H1 (cell line): ENCODE data around the gene CANT1. TPM values are rescaled to one million over a fixed set of nuclear protein-coding genes. Genes with fewer than 3 reads are reported as not detected.

Source experiments
- CTCF ChIA-PET: fragments of 300-600 bp; sonication (Branson Sonifier 250); formaldehyde crosslinking; loops from one replicate; lab custom pipeline; 2021; ENCODE audit not compliant: partially characterized antibody; lab: Charles Lee
- POLR2A ChIA-PET: fragments of 300-600 bp; sonication (Branson Sonifier 250); formaldehyde crosslinking; loops from one replicate; lab custom pipeline; 2021; ENCODE audit warnings: inconsistent platforms; ENCODE audit not compliant: partially characterized antibody; lab: Charles Lee
- DNase-seq, 2 experiments: peaks; one replicate each; pipeline versions ENCODE4 v3.0.0 to v3.0.0-alpha.2; 2010 to 2022; ENCODE audit warnings: low spot score in 2 of 2, low read depth in 1 of 2, mixed read lengths in 1 of 2
- FAIRE-seq: peaks from 2 replicates; lab custom pipeline; 2011; peaks lifted over from hg19 to GRCh38; lab: Jason Lieb, UNC
- H2AFZ ChIP-seq: 2 replicates; pipeline ENCODE4 v1.8.1; 2012; ENCODE audit warnings: low read length, inconsistent platforms
- H2AK5ac ChIP-seq: 2 replicates; pipeline ENCODE4 v1.6.1; 2013; ENCODE audit warnings: low read depth, low read length
- H2BK120ac ChIP-seq: replicated peaks from 2 replicates; pipeline ENCODE3; 2013; ENCODE audit warnings: low read depth, low read length, inconsistent platforms
- H2BK12ac ChIP-seq: 2 replicates; pipeline ENCODE4 v1.6.1; 2013; ENCODE audit warnings: low read depth, low read length
- H2BK15ac ChIP-seq: 2 replicates; pipeline ENCODE4 v1.6.1; 2013; ENCODE audit warnings: low read length
- H2BK20ac ChIP-seq: 2 replicates; pipeline ENCODE4 v1.6.1; 2013; ENCODE audit warnings: low read length
- H2BK5ac ChIP-seq: 2 replicates; pipeline ENCODE4 v1.6.1; 2013; ENCODE audit warnings: low read depth, low read length
- H3K14ac ChIP-seq: 2 replicates; pipeline ENCODE4 v1.6.1; 2013; ENCODE audit warnings: inconsistent platforms; ENCODE audit not compliant: insufficient read length
- H3K18ac ChIP-seq: 2 replicates; pipeline ENCODE4 v1.6.1; 2013; ENCODE audit warnings: low read length; ENCODE audit errors: extremely low read depth
- H3K23ac ChIP-seq: 2 replicates; pipeline ENCODE4 v1.6.1; 2013; ENCODE audit warnings: inconsistent platforms; ENCODE audit not compliant: insufficient read length
- H3K23me2 ChIP-seq: 2 replicates; pipeline ENCODE4 v1.6.1; 2013; ENCODE audit warnings: low read depth, low read length
- H3K27ac ChIP-seq: 2 replicates; pipeline ENCODE4 v1.6.1; 2011; ENCODE audit warnings: low read depth, low read length, inconsistent platforms
- H3K27me3 ChIP-seq, 4 experiments: replicated peaks in 1 of 4; 1 replicate in 1 of 4; 2 replicates in 3 of 4; pipeline versions ENCODE4 v1.6.1 to v1.8.1; 2011 to 2013; ENCODE audit warnings: low read length in 3 of 4, mild to moderate bottlenecking in 3 of 4, inconsistent platforms in 2 of 4, mixed read lengths in 2 of 4, moderate library complexity in 1 of 4; ENCODE audit not compliant: control insufficient read depth in 3 of 4, insufficient read depth in 3 of 4; ENCODE audit errors: extremely low read depth in 1 of 4
- H3K36me3 ChIP-seq, 4 experiments: 2 replicates each; pipeline versions ENCODE4 v1.6.1 to v1.8.1; 2011 to 2013; ENCODE audit warnings: mild to moderate bottlenecking in 4 of 4, low read length in 3 of 4, moderate library complexity in 2 of 4, control low read depth in 1 of 4, inconsistent platforms in 1 of 4; ENCODE audit not compliant: insufficient read depth in 4 of 4, control insufficient read depth in 2 of 4
- H3K4ac ChIP-seq: replicated peaks from 2 replicates; pipeline ENCODE3; 2013; ENCODE audit warnings: low read length, low read depth, mixed read lengths, inconsistent platforms; ENCODE audit not compliant: insufficient read length
- H3K4me1 ChIP-seq, 4 experiments: replicated peaks in 1 of 4; 1 replicate in 1 of 4; 2 replicates in 3 of 4; pipeline versions ENCODE4 v1.6.1 to v1.8.1; 2011 to 2013; ENCODE audit warnings: low read length in 3 of 4, inconsistent platforms in 2 of 4, mixed read lengths in 1 of 4; ENCODE audit not compliant: insufficient read depth in 4 of 4, control insufficient read depth in 3 of 4
- H3K4me2 ChIP-seq, 2 experiments: 2 replicates each; pipeline versions ENCODE4 v1.6.1 to v1.8.1; 2011 to 2013; ENCODE audit warnings: low read depth in 2 of 2, low read length in 2 of 2, control low read depth in 1 of 2, inconsistent platforms in 1 of 2, mild to moderate bottlenecking in 1 of 2; ENCODE audit not compliant: insufficient read depth in 1 of 2
- H3K4me3 ChIP-seq, 4 experiments: fragments of 200-600, 300-600 bp in 1 of 4; sonication (generic), shearing (Covaris generic), sonication (Bioruptor Twin) in 1 of 4; 2 replicates each; pipeline versions ENCODE4 v1.5.1 to v1.8.1; 2011 to 2016; ENCODE audit warnings: low read length in 4 of 4, low read depth in 3 of 4, control low read depth in 2 of 4, inconsistent platforms in 2 of 4, mild to moderate bottlenecking in 2 of 4, mixed read lengths in 1 of 4, moderate library complexity in 1 of 4; ENCODE audit not compliant: insufficient read depth in 2 of 4; ENCODE audit errors: extremely low read depth in 1 of 4
- H3K56ac ChIP-seq: replicated peaks from 2 replicates; pipeline ENCODE3; 2013; ENCODE audit warnings: low read depth, mild to moderate bottlenecking, mixed read lengths, low read length, inconsistent platforms; ENCODE audit not compliant: insufficient read length
- H3K79me1 ChIP-seq: 2 replicates; pipeline ENCODE4 v1.6.1; 2013; ENCODE audit warnings: low read depth, low read length, control low read depth
- H3K79me2 ChIP-seq, 2 experiments: 2 replicates each; pipeline versions ENCODE4 v1.6.1 to v1.8.1; 2012 to 2013; ENCODE audit warnings: low read length in 2 of 2, mild to moderate bottlenecking in 2 of 2, inconsistent platforms in 1 of 2; ENCODE audit not compliant: insufficient read depth in 2 of 2, control insufficient read depth in 1 of 2
- H3K9ac ChIP-seq, 4 experiments: replicated peaks in 1 of 4; 1 replicate in 1 of 4; 2 replicates in 3 of 4; pipeline versions ENCODE4 v1.6.1 to v1.8.1; 2011 to 2013; ENCODE audit warnings: low read depth in 3 of 4, low read length in 3 of 4, control low read depth in 2 of 4, mild to moderate bottlenecking in 2 of 4, moderate library complexity in 2 of 4, inconsistent platforms in 1 of 4; ENCODE audit errors: extremely low read depth in 1 of 4
- H3K9me3 ChIP-seq, 2 experiments: 2 replicates each; pipeline versions ENCODE4 v1.6.1 to v1.8.1; 2012 to 2013; ENCODE audit warnings: mild to moderate bottlenecking in 2 of 2, moderate library complexity in 2 of 2, control low read depth in 1 of 2, inconsistent platforms in 1 of 2, low read depth in 1 of 2, low read length in 1 of 2, mixed read lengths in 1 of 2; ENCODE audit not compliant: insufficient read depth in 2 of 2
- H4K20me1 ChIP-seq, 2 experiments: replicated peaks in 1 of 2; 2 replicates each; pipeline versions ENCODE3 to v1.8.1; 2011 to 2013; ENCODE audit warnings: inconsistent platforms in 2 of 2, low read length in 2 of 2, mild to moderate bottlenecking in 1 of 2; ENCODE audit not compliant: insufficient read depth in 2 of 2, control insufficient read depth in 1 of 2
- H4K5ac ChIP-seq: 2 replicates; pipeline ENCODE4 v1.6.1; 2013; ENCODE audit warnings: low read length, low read depth, mixed read lengths, inconsistent platforms; ENCODE audit not compliant: insufficient read length
- H4K8ac ChIP-seq: 2 replicates; pipeline ENCODE4 v1.8.0; 2013; ENCODE audit warnings: mild to moderate bottlenecking, moderate library complexity, low read length, inconsistent platforms; ENCODE audit not compliant: insufficient read depth; ENCODE audit errors: extremely low read depth
- H4K91ac ChIP-seq: replicated peaks from 2 replicates; pipeline ENCODE3; 2013; ENCODE audit warnings: low read length, mixed read lengths, inconsistent platforms; ENCODE audit not compliant: insufficient read length
- BACH1 ChIP-seq: IDR thresholded peaks from 2 replicates; pipeline ENCODE4 v1.6.1; 2012; ENCODE audit warnings: low read length, improper control_type of control experiment
- MAFK ChIP-seq: IDR thresholded peaks from 2 replicates; pipeline ENCODE4 v1.6.1; 2012; ENCODE audit warnings: low read depth, mild to moderate bottlenecking, improper control_type of control experiment, low read length
- RBBP5 ChIP-seq: IDR thresholded peaks from 2 replicates; pipeline ENCODE4 v1.7.1; 2012; ENCODE audit warnings: low read depth, mild to moderate bottlenecking, inconsistent platforms, low read length, moderate library complexity, borderline replicate concordance
- RNF2 ChIP-seq: fragments of 200-900, 300-1000 bp; sonication (generic); IDR thresholded peaks from 2 replicates; pipeline ENCODE4 v1.7.1; 2016; ENCODE audit warnings: borderline replicate concordance, low read depth, mild to moderate bottlenecking, antibody characterized with exemption, low read length; ENCODE audit not compliant: poor library complexity, severe bottlenecking; ENCODE audit errors: missing control alignments
- RXRA ChIP-seq: IDR thresholded peaks from 2 replicates; pipeline ENCODE4 v1.6.1; 2011; ENCODE audit warnings: low read depth, mild to moderate bottlenecking, low read length, moderate library complexity; ENCODE audit not compliant: insufficient read depth
- TCF12 ChIP-seq: IDR thresholded peaks from 2 replicates; pipeline ENCODE4 v1.6.1; 2011; ENCODE audit warnings: low read depth, mild to moderate bottlenecking, low read length
- WGBS, 2 experiments: shearing (Covaris generic) in 1 of 2; methylation state at CpG; one replicate each; pipeline versions ENCODE4 v1.1.6 to v1.1.7; 2013 to 2015; ENCODE audit warnings: low lambda C conversion rate in 2 of 2, mixed read lengths in 2 of 2, inconsistent platforms in 1 of 2, low coverage in 1 of 2, missing lambda C conversion rate in 1 of 2; ENCODE audit not compliant: insufficient replicate concordance in 2 of 2, insufficient coverage in 1 of 2, insufficient read length in 1 of 2; ENCODE audit errors: extremely low coverage in 1 of 2, missing lambda C conversion rate in 1 of 2; 5-methylcytosine and 5-hydroxymethylcytosine counted together
- polyA plus RNA-seq, 7 experiments: library from polyadenylated mRNA; depleted of rRNA in 3 of 7; stranded (reverse) in 5 of 7; unstranded in 2 of 7; fragments of >200 nt in 5 of 7; fragments of 200-250 nt in 2 of 7; gene quantifications; 1 replicate in 5 of 7; 2 replicates in 1 of 7; 4 replicates in 1 of 7; pipeline versions ENCODE4 v1.2.1 to v1.2.3, GENCODE V29; 2011 to 2013; ENCODE audit warnings: missing spikeins in 2 of 7, mixed read lengths in 2 of 7
- total RNA-seq: library from RNA; stranded (reverse); fragmentation: NEBNext Ultra II Directional; extraction: Animal tissue kit (Norgen Biotek cat#: 25700); gene quantifications from 2 replicates; pipeline ENCODE4 v1.2.1, GENCODE V29; 2021

The CANT1 gene
- total and polyA plus RNA-seq, 2 of the 8 experiments (the other 6 are each of a cell fraction or from before 2014, with no cell fraction given), result 23.0 to 32.6 TPM

DNA sequence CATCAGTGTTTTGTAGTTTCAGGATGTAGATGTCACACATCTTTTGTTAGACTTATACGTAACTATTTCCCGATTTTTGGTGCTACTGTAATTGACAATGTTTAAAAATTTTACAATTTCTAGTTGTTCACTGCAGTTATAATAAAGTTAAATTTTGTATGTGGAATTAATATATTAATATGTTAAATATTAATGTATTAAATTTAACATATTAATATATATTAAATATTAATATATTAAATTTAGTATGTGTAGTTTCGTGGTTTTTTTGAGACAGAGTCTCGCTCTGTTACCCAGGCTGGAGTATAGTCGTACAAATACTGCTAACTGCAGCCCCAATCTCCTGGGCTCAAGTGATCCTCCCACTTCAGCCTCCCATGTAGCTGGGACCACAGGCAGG lies 24.2 kb downstream of the CANT1 start:
- H4K20me1 ChIP-seq, result no peaks in the 10 kb centered on the region
- no peak overlapping the region for H3K14ac ChIP-seq
- no peaks in the 10 kb centered on the region for H3K79me1 ChIP-seq
- DNase-seq (no peak), FAIRE-seq (no peak)
- no peak overlapping the region for H4K5ac ChIP-seq
- H2AK5ac ChIP-seq, result no peak overlapping the region
- no peaks in the 10 kb centered on the region for H3K27me3 ChIP-seq
- H2BK15ac ChIP-seq, result no peak overlapping the region
- H3K36me3 ChIP-seq, result no peaks in the 10 kb centered on the region
- H3K9me3 ChIP-seq, result no peaks in the 10 kb centered on the region
- no peak overlapping the region for H3K56ac ChIP-seq
- H2BK120ac ChIP-seq, result no peak overlapping the region
- no peak overlapping the region for H3K4ac ChIP-seq
- no peak overlapping the region for H3K27ac ChIP-seq
- ChIA-PET POLR2A (interaction anchor here (0.7 kb wide), 1 partner anchor 1103 kb away, joined by 3 read pairs; no protein-coding TSS in a partner anchor), CTCF (interaction anchor here (0.6 kb wide), 1 partner anchor 10 kb away, joined by 3 read pairs; no protein-coding TSS in a partner anchor)
- H3K9ac ChIP-seq, result no peak overlapping the region
- no peak overlapping the region for H4K8ac ChIP-seq
- no peak overlapping the region for H3K23ac ChIP-seq
- no peak overlapping the region for H3K18ac ChIP-seq
- H3K23me2 ChIP-seq, result no peaks in the 10 kb centered on the region
- no peak overlapping the region for H2BK20ac ChIP-seq
- H2BK12ac ChIP-seq, result no peak overlapping the region
- no peak overlapping the region for H2AFZ ChIP-seq
- WGBS, 2 experiments, result 92% methylated on average over 5 of the region's 5 CpGs; no CpG with 5 or more reads in 1 of the 2 experiments
- H3K4me3 ChIP-seq, result no peak overlapping the region
- H3K4me2 ChIP-seq, result no peak overlapping the region
- H3K79me2 ChIP-seq, result no peaks in the 10 kb centered on the region
- H4K91ac ChIP-seq, result no peak overlapping the region
- peaks cover 0 to 2% (median 1%) of the 10 kb centered on the region in 4 experiments; a peak in 3 of 7 replicates for H3K4me1 ChIP-seq
- no peak overlapping the region for H2BK5ac ChIP-seq
- TF ChIP-seq RBBP5, result no peak
- no peak for TF ChIP-seq TCF12
- no peak for TF ChIP-seq RNF2
- no peak for TF ChIP-seq MAFK
- no peak for TF ChIP-seq BACH1
- no peak for TF ChIP-seq RXRA
- TF ChIP-seq, all 59 proteins: peak for 0
